Endothelial cell of umbilical vein (primary cell): ENCODE measurements around the gene ZNF57. TPM values are rescaled to one million over a fixed set of nuclear protein-coding genes. Genes with fewer than 3 reads are reported as not detected.

ENCODE experiments used
- BruUV-seq: library from RNA; stranded (reverse); fragments of 400-500 nt; replicated peaks from 2 replicates; lab custom pipeline; 2021; lab: Mats Ljungman, UMichigan
- CTCF ChIA-PET: fragments of 300-600, 350-600 bp; sonication (Branson Sonifier 250); formaldehyde crosslinking; loops from one replicate; lab custom pipeline; 2021; ENCODE audit warnings: antibody characterized with exemption, inconsistent platforms; lab: Charles Lee
- POLR2A ChIA-PET: fragments of 300-600, 350-600 bp; sonication (Branson Sonifier 250); formaldehyde crosslinking; loops from one replicate; lab custom pipeline; 2021; ENCODE audit warnings: antibody characterized with exemption, inconsistent platforms; lab: Charles Lee
- DNase-seq: peaks from one replicate; pipeline ENCODE4 v3.0.0-alpha.2; 2011; ENCODE audit warnings: low read depth, low spot score
- FAIRE-seq: peaks from 2 replicates; lab custom pipeline; 2011; peaks lifted over from hg19 to GRCh38; lab: Jason Lieb, UNC
- H2AFZ ChIP-seq: 2 replicates; pipeline ENCODE4 v1.6.0; 2012; ENCODE audit warnings: low read depth, low read length, control low read depth, inconsistent platforms
- H3K27ac ChIP-seq: 2 replicates; pipeline ENCODE4 v1.5.1; 2011; ENCODE audit warnings: low read depth, mild to moderate bottlenecking, control low read depth, low read length, moderate library complexity; ENCODE audit not compliant: insufficient read depth
- H3K27me3 ChIP-seq, 2 experiments: 2 replicates each; pipeline versions ENCODE4 v1.6.0 to v1.6.1; 2011; ENCODE audit warnings: low read length in 2 of 2, mixed read lengths in 1 of 2; ENCODE audit not compliant: control insufficient read depth in 2 of 2, insufficient read depth in 2 of 2
- H3K36me3 ChIP-seq, 2 experiments: 2 replicates in 1 of 2; 3 replicates in 1 of 2; pipeline ENCODE4 v1.5.1; 2011; ENCODE audit warnings: low read length in 2 of 2, mild to moderate bottlenecking in 1 of 2, moderate library complexity in 1 of 2; ENCODE audit not compliant: control insufficient read depth in 2 of 2, insufficient read depth in 2 of 2; ENCODE audit errors: extremely low read depth in 1 of 2
- H3K4me1 ChIP-seq: 3 replicates; pipeline ENCODE4 v1.5.1; 2011; ENCODE audit warnings: mild to moderate bottlenecking, low read length; ENCODE audit not compliant: control insufficient read depth, insufficient read depth; ENCODE audit errors: extremely low read depth
- H3K4me2 ChIP-seq: 2 replicates; pipeline ENCODE4 v1.6.1; 2011; ENCODE audit warnings: low read length, control low read depth, mixed read lengths; ENCODE audit not compliant: insufficient read depth
- H3K4me3 ChIP-seq, 3 experiments: fragments of 200-600 bp in 1 of 3; sonication (generic), shearing (Covaris generic) in 1 of 3; replicated peaks in 1 of 3; 2 replicates each; pipeline ENCODE4 v1.5.1; 2011 to 2016; ENCODE audit warnings: control low read depth in 3 of 3, low read length in 3 of 3, mild to moderate bottlenecking in 2 of 3, inconsistent platforms in 1 of 3, low read depth in 1 of 3, moderate library complexity in 1 of 3; ENCODE audit not compliant: insufficient read depth in 1 of 3
- H3K79me2 ChIP-seq: 2 replicates; pipeline ENCODE4 v1.6.0; 2012; ENCODE audit warnings: low read length, inconsistent platforms; ENCODE audit not compliant: control insufficient read depth, insufficient read depth
- H3K9ac ChIP-seq: replicated peaks from 2 replicates; pipeline ENCODE3; 2011; ENCODE audit warnings: low read length, control low read depth; ENCODE audit not compliant: insufficient read depth; ENCODE audit errors: extremely low read depth
- H3K9me1 ChIP-seq: replicated peaks from 3 replicates; pipeline ENCODE4 v1.6.0; 2011; ENCODE audit warnings: mild to moderate bottlenecking, low read length; ENCODE audit not compliant: control insufficient read depth, insufficient read depth; ENCODE audit errors: extremely low read depth
- H3K9me3 ChIP-seq: replicated peaks from 2 replicates; pipeline ENCODE4 v1.5.1; 2012; ENCODE audit warnings: low read length, inconsistent platforms; ENCODE audit not compliant: control insufficient read depth, insufficient read depth
- H4K20me1 ChIP-seq: replicated peaks from 2 replicates; pipeline ENCODE3; 2011; ENCODE audit warnings: mild to moderate bottlenecking, low read length; ENCODE audit not compliant: control insufficient read depth, insufficient read depth; ENCODE audit errors: extremely low read depth
- EZH2 ChIP-seq: IDR thresholded peaks from 2 replicates; pipeline ENCODE4 v1.6.1; 2012; ENCODE audit warnings: borderline replicate concordance, low read depth, mild to moderate bottlenecking, moderate library complexity, low read length, inconsistent platforms; ENCODE audit not compliant: severe bottlenecking
- FOS ChIP-seq: IDR thresholded peaks from 2 replicates; pipeline ENCODE4 v1.6.1; 2011; ENCODE audit warnings: mild to moderate bottlenecking, low read length, moderate library complexity, borderline replicate concordance; ENCODE audit not compliant: insufficient read depth
- GATA2 ChIP-seq: IDR thresholded peaks from 2 replicates; pipeline ENCODE4 v1.7.0; 2011; ENCODE audit warnings: low read depth, mild to moderate bottlenecking, moderate library complexity, mixed read lengths, low read length; ENCODE audit not compliant: insufficient read length, insufficient read depth
- MAX ChIP-seq: IDR thresholded peaks from 2 replicates; pipeline ENCODE4 v1.6.1; 2011; ENCODE audit not compliant: insufficient read depth, insufficient read length
- POLR2A ChIP-seq: IDR thresholded peaks from 2 replicates; pipeline ENCODE4 v1.6.1; 2012; ENCODE audit warnings: low read depth, mild to moderate bottlenecking, control low read depth, low read length
- dilution Hi-C: fragments of 300-500 bp; cut with MboI; formaldehyde crosslinking; loops from one replicate; pipeline ENCODE4 v1.15.0; 2019; ENCODE audit warnings: low sequenced_read_pairs; ENCODE audit not compliant: extremely low pct_ligation_motif_present
- intact Hi-C: fragments of 100-400 bp; cut with micrococcal nuclease; formaldehyde crosslinking; loops from one replicate; pipeline ENCODE4 v1.10.0; 2022
- polyA plus RNA-seq, 4 experiments: library from polyadenylated mRNA; depleted of rRNA in 3 of 4; stranded (reverse) in 3 of 4; unstranded in 1 of 4; fragments of >200 nt; gene quantifications; 2 replicates each; pipeline versions ENCODE4 v1.2.1 to v1.2.3, GENCODE V29; 2011 to 2012; ENCODE audit warnings: missing spikeins in 1 of 4
- total RNA-seq: library from RNA; stranded (reverse); gene quantifications from 2 replicates; pipeline ENCODE4 v1.2.3, GENCODE V29; 2021

ZNF57 gene
- total and polyA plus RNA-seq, 2 donors (not counting 3 experiments of a cell fraction or from before 2014, with no cell fraction given) = 2.0 to 3.6 TPM

- POLR2A ChIA-PET = interaction anchor here (0.6 to 2.2 kb wide), 14 partner anchors 10 to 474 kb away, joined by 3 to 16 read pairs (median 5); partner anchors contain the start of genes GADD45B and ZNF57
- BruUV-seq = no TSS peak
- CTCF ChIA-PET = interaction anchor here (0.6 to 4.7 kb wide), 44 partner anchors 8 to 622 kb away, joined by 3 to 105 read pairs (median 5); partner anchors contain the start of genes LSM7, NCLN, TLE6 and ZNF555
- DNase-seq (peak; percentile 100), FAIRE-seq (no peak)
- H3K36me3 ChIP-seq = no peaks in the 10 kb centered on the region
- no peaks in the 10 kb centered on the region for H3K9me1 ChIP-seq
- TF ChIP-seq EZH2 (no peak), FOS (peak; percentile 2), POLR2A (peak; percentile 74), MAX (no peak), GATA2 (no peak)
- H3K4me2 ChIP-seq = peak overlapping the region; percentile 80
- H4K20me1 ChIP-seq = no peaks in the 10 kb centered on the region
- H3K9me3 ChIP-seq = no peaks in the 10 kb centered on the region
- H3K79me2 ChIP-seq = no peaks in the 10 kb centered on the region
- H2AFZ ChIP-seq = peak overlapping the region; percentile 5
- H3K9ac ChIP-seq = peak overlapping the region; percentile 94
- dilution Hi-C loops = no loop called here
- no peaks in the 10 kb centered on the region for H3K27me3 ChIP-seq
- H3K4me3 ChIP-seq = peak overlapping the region; percentile 16 to 82 (median 57)
- peak overlapping the region; percentile 95 for H3K27ac ChIP-seq
- intact Hi-C loops = loop anchor here (1.0 to 2.0 kb wide), 11 partner anchors 22 to 302 kb away; partner anchors contain the start of genes THOP1, ZNF555 and ZNF57
- H3K4me1 ChIP-seq = peaks cover 27% of the 10 kb centered on the region
These were observed 49.8 kb downstream of the ZNF57 start for GRCh38 chr19:2950286-2951124.
